NCI-H524 treated with DMSO at 0.1 percent for 48 hours (cell line): Measurements from ENCODE around the gene PICK1.

Experiments
- DNase-seq: peaks from one replicate; lab custom pipeline; 2025; lab: John Stamatoyannopoulos, UW

PICK1 gene

DNA sequence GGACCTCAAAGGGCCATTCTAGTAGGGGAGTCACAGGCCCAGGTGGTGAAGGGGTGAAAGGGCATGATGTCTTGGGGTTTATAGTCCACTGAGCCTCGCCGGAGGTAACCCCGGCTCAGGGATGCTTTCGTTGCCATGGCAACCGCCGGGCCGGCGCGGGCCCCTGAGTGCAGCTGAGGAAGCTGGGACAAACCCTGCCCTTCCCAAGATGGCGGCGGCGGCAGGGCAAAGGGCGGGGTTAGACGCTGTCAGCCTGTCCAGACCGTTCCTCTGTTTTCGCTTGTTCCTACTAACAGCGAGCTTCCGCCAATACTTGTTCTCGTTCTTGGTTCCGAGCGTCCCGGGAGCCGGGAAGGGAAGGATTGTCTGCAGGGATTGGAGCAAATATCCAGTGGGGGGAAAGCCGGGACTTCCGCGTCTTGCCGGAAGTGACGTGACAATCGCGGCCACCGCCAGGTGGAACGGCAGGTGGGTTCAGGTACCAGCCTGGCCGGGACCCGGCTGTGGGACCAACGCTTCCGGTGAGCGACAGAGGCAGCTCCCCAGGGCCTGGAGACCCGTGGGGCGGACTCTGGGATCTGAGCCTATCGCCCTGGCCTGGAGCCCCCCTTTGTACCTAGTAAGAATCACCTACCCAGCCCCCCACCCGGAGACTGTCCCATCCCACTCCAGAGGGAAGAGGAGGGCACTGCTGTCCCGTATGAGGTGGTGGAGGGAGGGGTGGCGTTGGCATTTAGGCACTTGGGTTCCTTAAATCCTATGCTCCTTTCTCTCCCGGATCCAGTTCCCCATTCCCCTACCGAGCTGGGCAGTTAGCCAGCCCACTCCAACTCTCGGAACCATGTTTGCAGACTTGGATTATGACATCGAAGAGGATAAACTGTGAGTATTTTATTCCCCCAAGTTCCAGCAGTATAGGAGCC is at the start of gene PICK1:
Gene PICK1, plus strand, starts transcription at position 436 of the 923 bp plus-strand sequence. Its CDS starts 406 bp downstream, at position 842.
- peak; percentile 73 for DNase-seq

DNA sequence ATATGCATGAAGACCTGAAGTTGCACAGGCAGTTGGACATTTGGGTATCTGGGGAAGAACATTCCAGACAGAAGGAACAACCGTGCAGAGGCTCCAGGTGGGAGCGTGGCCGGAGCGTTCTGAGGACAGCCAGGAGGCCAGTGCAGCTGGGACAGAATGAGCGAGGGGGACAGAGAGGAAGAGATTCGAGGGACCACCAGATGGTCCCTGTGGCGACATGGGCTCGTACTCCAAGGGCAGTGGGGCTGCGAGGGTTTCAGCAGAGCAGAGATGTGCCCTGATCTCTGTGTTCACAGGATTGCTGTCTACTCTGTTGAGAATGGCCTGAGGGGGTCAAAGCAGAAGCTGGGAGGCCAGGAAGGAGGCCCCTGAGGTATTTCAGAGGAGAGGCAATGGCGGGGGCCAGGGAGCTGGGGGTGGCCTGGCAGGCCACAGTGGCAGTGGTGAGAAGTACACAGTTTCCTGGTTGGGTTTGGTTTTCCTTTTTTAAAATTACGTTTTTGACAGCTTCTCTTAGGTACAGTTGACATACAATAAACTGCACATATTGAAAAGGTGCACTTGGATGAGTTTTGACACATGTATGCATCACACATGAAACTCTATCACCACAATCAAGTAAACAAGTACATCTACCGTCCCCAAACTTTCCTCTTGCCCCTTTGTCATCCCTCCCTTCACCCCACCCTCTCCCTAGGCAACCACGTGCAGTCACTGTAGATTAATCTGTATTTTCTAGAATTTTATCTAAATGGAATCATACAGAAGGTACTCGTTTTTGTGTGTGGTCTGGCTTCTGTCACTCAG is 48.0 kb upstream of the PICK1 start:
- no peak for DNase-seq

DNA sequence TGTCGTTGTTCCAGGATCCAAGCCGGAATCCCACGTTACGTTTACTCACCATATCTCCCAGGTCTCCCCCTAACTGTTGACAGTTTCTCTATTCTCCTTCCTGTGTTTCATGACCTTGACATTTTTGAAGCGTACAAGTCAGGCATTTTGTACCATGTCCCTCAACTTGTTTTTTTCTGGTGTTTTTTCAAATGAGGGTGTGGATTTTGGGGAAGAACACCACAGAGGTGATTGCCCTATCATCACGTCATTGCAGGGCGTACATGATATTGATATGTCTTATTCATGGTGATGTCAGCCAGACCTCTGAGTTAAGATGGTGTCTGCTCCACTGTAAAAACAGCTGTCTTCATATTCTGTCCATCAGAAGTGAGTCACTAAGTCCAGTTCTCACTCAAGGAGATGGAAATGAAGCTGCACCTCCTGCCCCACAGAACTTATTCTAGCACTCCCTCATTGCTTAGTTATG is 44.6 kb upstream of the PICK1 start:
- no peak for DNase-seq

DNA sequence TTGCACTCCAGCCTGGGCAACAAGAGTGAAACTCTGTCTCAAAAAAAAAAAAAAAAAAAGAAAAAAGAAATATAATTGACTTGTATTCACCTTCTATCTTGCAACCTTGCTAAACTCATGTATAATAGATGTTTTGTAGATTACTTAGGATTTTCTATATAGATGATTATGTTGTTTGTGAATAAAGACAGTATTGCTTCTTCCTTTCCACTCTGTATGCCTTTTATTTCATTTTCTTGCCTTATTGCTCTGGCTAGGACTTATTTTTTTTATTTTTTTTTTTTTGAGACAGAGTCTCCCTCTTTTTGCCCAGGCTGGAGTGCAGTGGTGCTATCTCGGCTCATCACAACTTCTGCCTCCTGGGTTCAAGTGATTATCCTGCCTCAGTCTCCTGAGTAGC is 43.1 kb upstream of the PICK1 start:
- no peak for DNase-seq

DNA sequence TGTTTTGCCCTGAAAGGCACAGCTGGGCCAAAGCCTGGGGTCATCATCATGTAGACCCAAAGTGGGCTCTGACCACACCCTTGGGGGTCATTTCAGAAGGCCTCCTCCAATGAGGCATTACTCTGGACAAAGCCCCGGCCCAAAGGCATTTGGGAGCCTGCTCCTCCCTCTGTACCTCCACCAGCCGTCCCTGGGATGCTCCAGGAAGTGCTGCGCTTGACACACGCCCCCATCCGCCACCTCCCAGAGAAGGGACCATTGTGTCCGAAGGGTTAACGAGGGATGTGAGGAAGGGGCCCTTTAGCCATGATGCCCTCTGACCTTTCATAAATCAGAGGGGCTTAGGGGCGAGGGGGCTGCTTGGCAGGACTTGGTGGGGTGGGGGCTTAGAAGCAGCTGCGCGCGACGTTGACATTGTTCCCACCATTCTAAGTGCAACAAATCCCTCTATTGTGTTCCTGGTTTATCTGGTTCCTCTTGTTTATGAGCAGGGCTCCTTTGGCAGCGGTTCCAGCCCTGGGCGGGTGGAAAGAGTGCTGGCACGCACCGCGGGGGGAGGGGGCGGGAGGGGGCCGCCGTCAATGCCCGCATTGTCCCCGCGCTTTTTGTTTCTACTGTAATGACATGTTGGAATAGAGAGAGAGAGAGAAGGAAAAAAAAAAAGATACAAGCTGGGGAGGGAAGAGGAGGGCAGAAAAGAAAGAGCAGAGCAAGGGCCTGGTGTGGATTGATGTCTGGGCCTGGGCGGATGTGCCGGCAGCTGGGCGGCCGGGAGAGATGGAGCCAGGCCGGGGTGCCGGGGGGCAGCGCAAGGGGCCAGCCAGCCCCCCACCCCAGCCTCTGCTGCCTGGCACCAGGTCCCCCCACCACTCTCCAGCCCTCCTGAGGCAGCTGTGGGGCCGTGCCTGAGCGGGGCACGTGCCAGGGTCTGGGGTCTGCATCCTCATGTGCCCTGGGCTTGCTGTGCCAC is 40.7 kb upstream of the PICK1 start:
- no peak for DNase-seq

DNA sequence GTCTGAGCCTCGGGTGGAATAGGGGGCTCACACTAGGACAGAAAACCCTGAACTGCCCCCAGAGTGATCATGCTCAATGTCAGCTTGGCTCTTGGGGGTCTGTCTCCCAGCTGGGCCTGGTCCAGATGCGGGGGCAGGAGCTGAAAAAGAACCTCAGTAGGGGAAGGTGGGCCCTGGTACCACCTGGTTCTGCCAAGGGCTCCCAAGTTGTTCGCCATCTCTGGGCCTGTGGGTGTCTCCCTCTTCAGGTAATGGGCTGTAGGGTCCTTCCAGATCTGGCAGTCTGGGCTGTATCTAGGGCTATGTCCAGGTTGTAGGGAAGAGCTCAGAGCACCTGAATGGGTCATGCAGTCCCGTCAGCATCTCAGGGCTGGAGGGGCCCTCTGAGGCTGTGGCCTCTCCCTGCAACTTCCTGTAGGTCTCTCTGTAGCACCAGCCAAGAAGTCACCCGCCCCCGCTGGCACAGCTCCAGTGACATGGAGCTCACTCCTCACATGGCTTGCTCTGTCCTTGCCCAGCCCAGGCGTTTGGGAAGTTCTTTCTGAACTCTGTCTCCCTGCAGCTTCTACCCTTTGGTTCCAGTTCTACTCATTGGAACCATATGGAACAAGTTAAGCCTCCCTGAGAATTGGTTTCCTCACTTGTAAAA is 39.8 kb upstream of the PICK1 start:
- no peak for DNase-seq

DNA sequence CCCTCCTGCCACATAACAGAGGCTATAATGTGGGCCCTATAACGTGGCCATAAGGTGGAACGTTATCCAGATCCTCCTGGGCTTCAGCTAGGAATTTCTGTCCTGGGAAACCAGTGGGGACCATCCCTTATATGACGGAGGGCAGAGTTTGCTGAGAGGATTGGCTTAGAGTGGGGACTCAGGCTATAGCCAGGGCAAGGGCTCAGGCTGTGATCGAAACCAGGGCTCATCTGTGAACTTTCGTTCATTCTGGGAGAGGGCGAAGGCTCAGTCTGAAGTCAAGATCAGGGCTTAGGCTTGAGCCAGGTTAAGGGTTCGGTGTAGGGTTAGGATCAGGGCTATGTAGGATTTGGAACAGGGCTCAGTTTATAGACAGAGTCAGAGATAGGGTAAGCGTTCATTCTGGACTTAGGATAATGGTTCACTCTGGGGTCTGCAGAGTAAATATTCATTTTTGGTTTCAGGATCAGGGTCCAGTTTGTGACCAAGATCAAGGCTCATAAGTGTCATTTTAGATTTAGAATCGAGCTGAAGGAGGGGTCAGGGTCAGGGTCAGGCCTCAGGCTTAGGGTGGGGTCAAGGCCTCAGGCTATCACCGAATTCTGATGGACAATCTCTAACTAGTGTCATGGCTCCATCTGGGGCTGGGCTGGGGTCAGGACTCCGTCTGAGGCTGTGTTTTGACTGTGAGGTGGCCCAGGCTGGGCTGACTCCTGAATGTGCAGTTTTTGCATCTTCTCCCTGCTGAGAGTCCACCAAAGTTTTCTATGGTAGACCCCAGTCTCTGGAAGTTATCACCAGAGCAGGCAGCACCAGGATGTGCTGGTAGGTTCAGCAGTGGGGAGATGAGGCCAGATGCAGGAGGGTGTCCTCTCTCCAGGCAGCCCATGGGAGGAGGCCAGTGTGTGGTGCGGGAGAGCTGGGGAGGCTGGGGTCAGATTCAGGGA is 39.0 kb upstream of the PICK1 start:
- no peak for DNase-seq

DNA sequence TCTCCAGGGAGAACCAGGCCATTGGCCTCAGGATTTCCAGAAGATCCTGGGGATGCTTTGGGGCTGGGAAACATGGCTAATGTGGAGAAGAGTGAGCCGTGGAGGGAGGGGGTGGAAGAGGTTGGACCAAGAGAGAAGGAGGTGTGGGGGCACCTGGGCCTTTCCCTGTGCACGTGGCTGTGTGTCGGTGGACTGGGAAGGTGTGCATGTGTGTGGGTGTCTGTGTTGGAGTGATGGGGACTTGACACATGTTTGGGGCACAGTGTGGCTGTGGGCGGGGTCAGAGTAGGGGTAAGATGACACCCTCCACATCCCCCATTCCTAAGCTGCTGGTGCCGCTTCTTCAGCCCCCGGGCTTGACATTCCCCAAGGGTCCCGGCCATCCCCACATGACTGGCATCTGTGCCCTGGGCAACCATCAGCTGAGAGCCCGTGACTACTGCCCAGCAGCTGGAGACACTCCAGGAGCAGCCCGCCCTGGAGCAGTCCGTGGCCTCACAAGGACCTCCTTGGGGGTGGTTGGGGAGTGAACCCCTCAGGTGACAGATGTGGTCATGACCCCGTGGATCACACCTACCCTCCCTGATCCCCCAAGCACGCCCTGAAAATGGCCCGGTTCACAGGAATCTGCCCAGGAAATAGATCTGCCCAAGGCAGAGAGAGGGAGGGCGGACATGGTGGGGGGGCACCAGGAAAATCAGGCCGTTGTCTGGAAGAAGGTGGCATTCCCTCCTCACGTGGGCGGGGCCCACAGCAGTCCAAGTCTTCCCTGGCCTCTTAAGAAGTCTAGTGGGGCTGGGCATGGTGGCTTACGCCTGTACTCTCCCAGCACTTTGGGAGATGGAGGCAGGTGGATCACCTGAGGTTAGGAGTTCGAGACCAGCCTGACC is 38.0 kb upstream of the PICK1 start:
- no peak for DNase-seq

DNA sequence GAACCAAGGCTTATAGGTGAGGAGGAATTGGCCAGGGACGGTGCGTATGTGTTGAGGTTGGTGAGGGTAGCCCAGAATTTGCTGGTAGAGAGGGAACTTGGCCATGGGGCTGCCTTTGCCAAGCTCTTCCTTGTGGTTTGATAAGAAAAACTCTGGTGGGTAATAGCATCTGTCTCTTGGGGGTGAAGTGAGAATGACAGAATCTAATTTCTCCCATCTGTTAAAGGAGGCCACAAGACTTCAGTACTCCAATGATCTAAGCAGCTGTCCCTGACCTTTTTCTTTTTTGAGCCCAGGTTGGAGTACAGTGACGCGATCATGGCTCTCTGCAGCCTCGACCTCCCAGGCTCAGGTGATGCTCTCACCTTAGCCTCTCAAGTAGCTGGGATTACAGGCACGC is 36.0 kb upstream of the PICK1 start:
- DNase-seq, result peak; percentile 33

DNA sequence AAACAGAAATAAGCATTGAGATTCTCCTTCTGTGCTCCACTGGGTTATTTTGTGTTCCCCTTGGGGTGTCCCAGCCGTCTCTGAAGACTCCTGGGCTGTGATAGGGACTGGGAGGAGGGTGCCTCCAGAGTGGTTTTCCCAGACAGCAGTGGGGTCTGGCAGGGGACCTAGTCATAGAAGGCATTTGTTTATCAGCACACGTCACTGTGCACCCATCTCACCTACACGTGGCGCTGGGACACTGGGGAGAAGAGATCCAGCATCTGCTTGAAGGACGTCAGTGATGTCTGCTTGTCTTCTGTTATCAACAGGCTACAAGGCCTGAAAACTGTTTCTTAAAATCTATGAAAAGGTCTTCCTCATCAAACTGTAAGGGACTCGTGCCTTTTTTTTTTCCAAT is 34.2 kb upstream of the PICK1 start:
- DNase-seq, result no peak

DNA sequence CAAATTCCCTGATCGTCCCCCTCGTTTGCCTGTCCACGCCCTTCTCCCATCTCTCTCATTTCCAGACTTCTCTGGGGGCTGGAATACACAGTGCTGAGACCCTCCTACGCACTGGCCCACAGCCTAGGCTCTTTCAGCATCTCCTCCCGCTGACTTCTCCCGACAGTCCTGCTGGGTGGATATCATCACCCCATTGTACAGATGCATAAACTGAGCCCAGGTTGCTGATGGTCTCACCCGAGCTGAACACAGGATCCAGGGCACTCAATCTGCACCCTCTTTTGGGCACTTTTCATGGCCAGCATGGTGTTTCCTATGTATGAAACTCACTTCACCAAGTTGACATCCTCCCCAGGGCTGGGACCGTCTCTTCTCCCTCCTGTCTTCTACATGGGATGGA is 31.7 kb upstream of the PICK1 start:
- DNase-seq, result no peak

DNA sequence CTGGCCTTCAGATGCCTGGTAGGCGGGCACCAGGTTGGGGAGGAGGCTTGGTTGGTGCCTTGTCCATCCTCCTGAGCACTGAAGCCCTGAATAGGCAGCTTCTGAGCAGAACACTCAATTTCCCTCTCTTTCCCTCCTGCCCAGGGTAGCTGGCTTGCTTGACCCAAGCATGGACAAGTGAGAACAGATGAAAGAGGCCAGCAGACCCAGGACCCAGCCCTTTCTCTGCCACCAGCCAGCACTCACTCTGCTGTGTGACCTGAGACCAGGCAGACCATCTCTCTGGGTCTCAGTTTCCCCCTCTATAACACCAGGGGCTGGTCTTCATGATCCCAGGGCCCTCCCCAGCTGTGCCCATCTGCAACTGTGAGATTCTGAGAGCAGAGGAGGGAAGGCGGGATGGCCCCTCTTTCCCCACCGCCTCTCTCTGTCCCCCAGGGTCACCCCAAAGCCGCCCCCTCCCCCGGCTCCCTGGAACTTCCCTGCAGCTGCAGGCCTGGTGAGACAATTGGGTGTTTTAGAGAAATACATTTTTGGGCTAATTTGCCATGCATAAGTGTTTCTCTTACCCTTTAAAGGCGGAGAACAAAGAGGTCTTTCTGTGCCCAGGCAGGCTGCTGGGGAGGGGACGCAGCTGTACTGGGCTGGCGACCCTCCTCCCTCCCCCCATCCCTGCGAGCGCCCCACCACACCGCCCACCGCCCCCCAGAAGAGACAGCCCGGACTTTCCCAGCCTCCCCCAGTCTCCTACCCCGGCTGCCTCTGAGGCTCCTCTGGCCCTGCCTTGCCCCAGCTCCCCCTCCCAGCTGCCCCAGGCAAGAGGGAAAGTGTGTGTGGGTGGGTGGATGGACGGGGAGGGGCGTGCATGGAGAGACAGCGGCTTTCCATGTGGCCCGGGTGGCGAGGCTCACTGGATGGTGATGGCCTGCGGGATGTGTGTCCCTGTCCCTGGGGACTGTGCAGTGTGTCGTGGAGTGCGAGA is 30.8 kb upstream of the PICK1 start:
- no peak for DNase-seq

DNA sequence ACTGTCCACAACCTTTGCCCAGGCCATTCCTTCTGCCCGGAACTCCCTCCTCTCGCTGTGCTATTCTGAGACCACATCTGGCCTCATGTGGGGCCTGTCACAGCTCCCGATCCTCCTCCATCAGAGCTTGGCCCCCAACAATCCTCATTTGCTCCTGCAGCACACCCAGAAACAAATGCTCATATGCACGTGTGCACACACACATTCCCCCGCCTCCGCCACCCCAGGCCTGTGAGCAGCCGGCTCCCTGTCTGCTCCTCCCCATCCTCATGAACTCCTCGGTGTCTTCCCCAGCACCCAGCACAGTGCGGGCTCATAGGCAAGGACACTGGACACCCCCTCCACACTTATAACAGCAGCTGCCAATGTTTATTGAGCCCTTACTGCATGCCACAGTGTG is 29.7 kb upstream of the PICK1 start:
- DNase-seq, result no peak

DNA sequence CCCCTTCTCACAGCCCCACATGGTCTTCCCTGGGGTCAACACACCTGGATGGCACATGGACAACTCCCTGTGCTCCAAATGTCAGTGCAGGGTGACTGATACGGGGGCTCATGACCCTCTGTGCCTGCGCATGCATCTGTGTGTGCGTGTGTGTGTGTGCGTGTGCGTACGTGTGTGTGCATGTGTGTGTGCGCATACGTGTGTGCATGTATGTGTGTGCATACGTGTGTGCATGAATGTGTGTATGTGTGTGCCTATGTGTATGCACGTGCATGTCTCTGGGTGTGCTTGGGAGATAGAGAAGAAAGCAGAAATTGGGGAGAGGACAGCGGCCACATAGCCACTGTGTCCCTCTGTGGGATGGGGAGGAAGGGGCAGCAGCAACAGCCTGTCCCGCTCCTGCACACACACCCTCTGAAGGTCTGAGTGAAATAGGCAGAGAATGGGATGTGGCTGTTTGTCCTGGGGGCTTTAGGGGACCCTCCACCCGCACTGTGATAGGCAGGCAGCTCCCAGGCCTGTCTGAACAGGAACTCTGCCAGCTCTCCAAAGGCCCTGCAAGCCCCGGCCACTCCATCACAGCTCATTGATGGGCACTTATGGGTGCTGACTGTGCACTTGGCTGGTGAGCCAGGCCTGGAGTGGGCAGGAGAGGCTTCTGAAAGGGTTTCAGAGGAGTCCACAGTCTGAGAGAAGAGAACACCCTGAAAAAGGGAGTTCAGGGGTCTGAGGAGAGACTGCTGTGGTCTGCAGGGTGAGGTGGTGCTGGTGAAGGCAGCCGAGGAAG is 28.7 kb upstream of the PICK1 start:
- no peak for DNase-seq

DNA sequence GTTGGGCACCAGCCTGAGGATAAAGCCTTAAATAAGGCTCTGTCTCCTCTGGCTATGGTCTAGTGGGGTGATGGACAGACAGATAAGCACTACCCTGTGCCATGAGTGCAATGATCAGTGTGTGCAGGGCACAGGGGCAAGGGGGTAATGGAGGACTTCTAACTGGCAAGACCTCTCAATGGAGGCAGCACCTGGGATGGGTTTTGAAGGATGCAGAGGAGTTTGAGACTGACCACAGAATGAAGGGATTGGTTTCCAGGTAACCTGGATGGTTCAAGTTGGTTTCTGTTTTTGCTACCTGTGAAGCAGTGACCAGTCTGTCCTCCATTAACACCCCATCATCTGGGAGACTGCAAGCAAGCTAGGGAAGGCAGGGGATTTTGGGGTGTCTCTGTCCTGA is 27.8 kb upstream of the PICK1 start:
- DNase-seq, result no peak

DNA sequence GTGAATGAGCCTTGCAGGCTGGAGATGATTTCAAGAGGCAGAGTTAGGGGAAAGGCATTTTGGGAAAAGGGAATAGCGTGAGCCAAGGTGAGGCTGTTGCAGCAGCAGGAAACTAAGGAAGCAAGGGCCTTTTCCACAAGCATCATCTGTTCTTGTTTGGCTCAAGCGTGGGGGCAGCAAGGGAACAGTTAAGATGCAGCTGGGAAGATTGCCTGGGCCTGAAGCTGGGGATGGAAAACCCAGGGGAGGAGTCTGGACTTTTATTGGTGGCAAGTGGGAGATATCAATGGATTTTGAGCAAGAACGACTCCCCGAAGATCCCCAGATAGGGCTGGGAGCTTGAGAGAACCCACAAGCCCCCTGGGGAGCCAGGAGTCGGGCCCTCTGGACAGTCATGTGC is 27.3 kb upstream of the PICK1 start:
- DNase-seq, result no peak
